Measurements from ENCODE around the gene RAET1E.

DNA sequence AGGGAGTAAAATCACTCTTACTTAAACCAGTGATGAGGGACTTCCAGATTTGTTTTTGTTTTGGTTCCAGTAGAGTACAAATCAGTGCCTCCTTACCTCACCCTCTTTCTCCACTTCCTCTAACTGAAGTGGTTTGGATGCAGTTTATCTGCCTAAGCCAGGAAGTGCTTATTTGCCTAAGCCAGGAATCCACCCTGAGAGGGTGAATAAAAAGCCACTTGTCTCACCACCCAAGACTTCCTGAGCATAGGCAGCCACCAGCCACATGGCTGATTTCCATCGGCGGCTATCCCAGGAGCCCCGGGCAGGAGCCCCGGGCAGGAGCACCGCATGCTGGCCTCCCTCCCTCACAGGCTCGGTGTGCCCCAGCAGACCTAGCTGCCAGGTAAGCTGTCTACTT, 45.7 kb downstream of the RAET1E start:
- TF ChIP-seq, protein P1, sequence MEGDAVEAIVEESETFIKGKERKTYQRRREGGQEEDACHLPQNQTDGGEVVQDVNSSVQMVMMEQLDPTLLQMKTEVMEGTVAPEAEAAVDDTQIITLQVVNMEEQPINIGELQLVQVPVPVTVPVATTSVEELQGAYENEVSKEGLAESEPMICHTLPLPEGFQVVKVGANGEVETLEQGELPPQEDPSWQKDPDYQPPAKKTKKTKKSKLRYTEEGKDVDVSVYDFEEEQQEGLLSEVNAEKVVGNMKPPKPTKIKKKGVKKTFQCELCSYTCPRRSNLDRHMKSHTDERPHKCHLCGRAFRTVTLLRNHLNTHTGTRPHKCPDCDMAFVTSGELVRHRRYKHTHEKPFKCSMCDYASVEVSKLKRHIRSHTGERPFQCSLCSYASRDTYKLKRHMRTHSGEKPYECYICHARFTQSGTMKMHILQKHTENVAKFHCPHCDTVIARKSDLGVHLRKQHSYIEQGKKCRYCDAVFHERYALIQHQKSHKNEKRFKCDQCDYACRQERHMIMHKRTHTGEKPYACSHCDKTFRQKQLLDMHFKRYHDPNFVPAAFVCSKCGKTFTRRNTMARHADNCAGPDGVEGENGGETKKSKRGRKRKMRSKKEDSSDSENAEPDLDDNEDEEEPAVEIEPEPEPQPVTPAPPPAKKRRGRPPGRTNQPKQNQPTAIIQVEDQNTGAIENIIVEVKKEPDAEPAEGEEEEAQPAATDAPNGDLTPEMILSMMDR (IDR thresholded peaks at IDR 0.05 in 8 of 11, conservative IDR thresholded peaks at IDR 0.05 in 3 of 11): no peak
- TF ChIP-seq POLR2A (IDR thresholded peaks at IDR 0.05) (no peak), POLR2AphosphoS5 (IDR thresholded peaks at IDR 0.05) (peak in 1 of 3 donors; percentile 36)
